Endothelial cell of umbilical vein (primary cell): Measurements from ENCODE around the gene RIMS4. TPM values are rescaled to one million over a fixed set of nuclear protein-coding genes. Genes with fewer than 3 reads are reported as not detected.
A peak's percentile ranks its signal among the peaks of the same experiment; 100 is the strongest.

Experiments used
- BruUV-seq: library from RNA; stranded (reverse); fragments of 400-500 nt; replicated peaks from 2 replicates; lab custom pipeline; 2021; lab: Mats Ljungman, UMichigan
- CTCF ChIA-PET: fragments of 300-600, 350-600 bp; sonication (Branson Sonifier 250); formaldehyde crosslinking; loops from one replicate; lab custom pipeline; 2021; ENCODE audit warnings: antibody characterized with exemption, inconsistent platforms; lab: Charles Lee
- POLR2A ChIA-PET: fragments of 300-600, 350-600 bp; sonication (Branson Sonifier 250); formaldehyde crosslinking; loops from one replicate; lab custom pipeline; 2021; ENCODE audit warnings: antibody characterized with exemption, inconsistent platforms; lab: Charles Lee
- DNase-seq: peaks from one replicate; pipeline ENCODE4 v3.0.0-alpha.2; 2011; ENCODE audit warnings: low read depth, low spot score
- FAIRE-seq: peaks from 2 replicates; lab custom pipeline; 2011; peaks lifted over from hg19 to GRCh38; lab: Jason Lieb, UNC
- H2AFZ ChIP-seq: 2 replicates; pipeline ENCODE4 v1.6.0; 2012; ENCODE audit warnings: low read depth, low read length, control low read depth, inconsistent platforms
- H3K27ac ChIP-seq: 2 replicates; pipeline ENCODE4 v1.5.1; 2011; ENCODE audit warnings: low read depth, mild to moderate bottlenecking, control low read depth, low read length, moderate library complexity; ENCODE audit not compliant: insufficient read depth
- H3K27me3 ChIP-seq, 2 experiments: 2 replicates each; pipeline versions ENCODE4 v1.6.0 to v1.6.1; 2011; ENCODE audit warnings: low read length in 2 of 2, mixed read lengths in 1 of 2; ENCODE audit not compliant: control insufficient read depth in 2 of 2, insufficient read depth in 2 of 2
- H3K36me3 ChIP-seq, 2 experiments: 2 replicates in 1 of 2; 3 replicates in 1 of 2; pipeline ENCODE4 v1.5.1; 2011; ENCODE audit warnings: low read length in 2 of 2, mild to moderate bottlenecking in 1 of 2, moderate library complexity in 1 of 2; ENCODE audit not compliant: control insufficient read depth in 2 of 2, insufficient read depth in 2 of 2; ENCODE audit errors: extremely low read depth in 1 of 2
- H3K4me1 ChIP-seq: 3 replicates; pipeline ENCODE4 v1.5.1; 2011; ENCODE audit warnings: mild to moderate bottlenecking, low read length; ENCODE audit not compliant: control insufficient read depth, insufficient read depth; ENCODE audit errors: extremely low read depth
- H3K4me2 ChIP-seq: 2 replicates; pipeline ENCODE4 v1.6.1; 2011; ENCODE audit warnings: low read length, control low read depth, mixed read lengths; ENCODE audit not compliant: insufficient read depth
- H3K4me3 ChIP-seq, 3 experiments: fragments of 200-600 bp in 1 of 3; sonication (generic), shearing (Covaris generic) in 1 of 3; replicated peaks in 1 of 3; 2 replicates each; pipeline ENCODE4 v1.5.1; 2011 to 2016; ENCODE audit warnings: control low read depth in 3 of 3, low read length in 3 of 3, mild to moderate bottlenecking in 2 of 3, inconsistent platforms in 1 of 3, low read depth in 1 of 3, moderate library complexity in 1 of 3; ENCODE audit not compliant: insufficient read depth in 1 of 3
- H3K79me2 ChIP-seq: 2 replicates; pipeline ENCODE4 v1.6.0; 2012; ENCODE audit warnings: low read length, inconsistent platforms; ENCODE audit not compliant: control insufficient read depth, insufficient read depth
- H3K9ac ChIP-seq: replicated peaks from 2 replicates; pipeline ENCODE3; 2011; ENCODE audit warnings: low read length, control low read depth; ENCODE audit not compliant: insufficient read depth; ENCODE audit errors: extremely low read depth
- H3K9me1 ChIP-seq: replicated peaks from 3 replicates; pipeline ENCODE4 v1.6.0; 2011; ENCODE audit warnings: mild to moderate bottlenecking, low read length; ENCODE audit not compliant: control insufficient read depth, insufficient read depth; ENCODE audit errors: extremely low read depth
- H3K9me3 ChIP-seq: replicated peaks from 2 replicates; pipeline ENCODE4 v1.5.1; 2012; ENCODE audit warnings: low read length, inconsistent platforms; ENCODE audit not compliant: control insufficient read depth, insufficient read depth
- H4K20me1 ChIP-seq: replicated peaks from 2 replicates; pipeline ENCODE3; 2011; ENCODE audit warnings: mild to moderate bottlenecking, low read length; ENCODE audit not compliant: control insufficient read depth, insufficient read depth; ENCODE audit errors: extremely low read depth
- CTCF ChIP-seq, 2 donors: IDR thresholded peaks; 1 replicate in 1 of 2; 2 replicates in 1 of 2; pipeline ENCODE4 v1.5.1; 2011; ENCODE audit warnings: low read length in 2 of 2, mild to moderate bottlenecking in 2 of 2, moderate library complexity in 2 of 2, control low read depth in 1 of 2, inconsistent platforms in 1 of 2, low read depth in 1 of 2; ENCODE audit not compliant: insufficient read depth in 1 of 2; ENCODE audit errors: extremely low read depth in 1 of 2
- EZH2 ChIP-seq: IDR thresholded peaks from 2 replicates; pipeline ENCODE4 v1.6.1; 2012; ENCODE audit warnings: borderline replicate concordance, low read depth, mild to moderate bottlenecking, moderate library complexity, low read length, inconsistent platforms; ENCODE audit not compliant: severe bottlenecking
- FOS ChIP-seq: IDR thresholded peaks from 2 replicates; pipeline ENCODE4 v1.6.1; 2011; ENCODE audit warnings: mild to moderate bottlenecking, low read length, moderate library complexity, borderline replicate concordance; ENCODE audit not compliant: insufficient read depth
- GATA2 ChIP-seq: IDR thresholded peaks from 2 replicates; pipeline ENCODE4 v1.7.0; 2011; ENCODE audit warnings: low read depth, mild to moderate bottlenecking, moderate library complexity, mixed read lengths, low read length; ENCODE audit not compliant: insufficient read length, insufficient read depth
- JUN ChIP-seq: IDR thresholded peaks from 2 replicates; pipeline ENCODE4 v1.6.1; 2011; ENCODE audit warnings: borderline replicate concordance, low read depth; ENCODE audit not compliant: insufficient read length, insufficient read depth
- MAX ChIP-seq: IDR thresholded peaks from 2 replicates; pipeline ENCODE4 v1.6.1; 2011; ENCODE audit not compliant: insufficient read depth, insufficient read length
- MYC ChIP-seq: IDR thresholded peaks from one replicate; pipeline ENCODE4 v1.6.1; 2011; ENCODE audit warnings: mild to moderate bottlenecking, low read depth, low read length
- POLR2A ChIP-seq: IDR thresholded peaks from 2 replicates; pipeline ENCODE4 v1.6.1; 2012; ENCODE audit warnings: low read depth, mild to moderate bottlenecking, control low read depth, low read length
- POLR2AphosphoS5 ChIP-seq: IDR thresholded peaks from 2 replicates; pipeline ENCODE4 v1.6.1; 2012; ENCODE audit warnings: low read depth, mild to moderate bottlenecking, control low read depth, low read length, moderate library complexity; ENCODE audit not compliant: insufficient read depth
- dilution Hi-C: fragments of 300-500 bp; cut with MboI; formaldehyde crosslinking; loops from one replicate; pipeline ENCODE4 v1.15.0; 2019; ENCODE audit warnings: low sequenced_read_pairs; ENCODE audit not compliant: extremely low pct_ligation_motif_present
- intact Hi-C: fragments of 100-400 bp; cut with micrococcal nuclease; formaldehyde crosslinking; loops from one replicate; pipeline ENCODE4 v1.10.0; 2022
- polyA plus RNA-seq, 4 experiments: library from polyadenylated mRNA; depleted of rRNA in 3 of 4; stranded (reverse) in 3 of 4; unstranded in 1 of 4; fragments of >200 nt; gene quantifications; 2 replicates each; pipeline versions ENCODE4 v1.2.1 to v1.2.3, GENCODE V29; 2011 to 2012; ENCODE audit warnings: missing spikeins in 1 of 4
- total RNA-seq: library from RNA; stranded (reverse); gene quantifications from 2 replicates; pipeline ENCODE4 v1.2.3, GENCODE V29; 2021

RIMS4 gene
- total and polyA plus RNA-seq, 2 donors (not counting 3 experiments of a cell fraction or from before 2014, with no cell fraction given) = not detected

- H3K36me3 ChIP-seq = no peaks in the 10 kb centered on the region
- no peak overlapping the region for H3K27ac ChIP-seq
- no peak overlapping the region for H3K4me2 ChIP-seq
- DNase-seq (peak; percentile 72), FAIRE-seq (peak; percentile 95)
- intact Hi-C loops = loop anchor here (10.0 kb wide), 2 partner anchors 204 to 264 kb away; partner anchors contain the start of gene TTPAL
- H3K9me1 ChIP-seq = no peaks in the 10 kb centered on the region
- H2AFZ ChIP-seq = no peak overlapping the region
- H3K79me2 ChIP-seq = no peaks in the 10 kb centered on the region
- no TSS peak for BruUV-seq
- no peak overlapping the region for H3K4me3 ChIP-seq
- TF ChIP-seq MAX (peak; percentile 79), MYC (no peak), GATA2 (no peak), POLR2AphosphoS5 (no peak), JUN (no peak)
- ChIA-PET POLR2A (no interaction called here), CTCF (interaction anchor here (0.7 to 2.8 kb wide), 4 partner anchors 8 to 355 kb away, joined by 3 to 20 read pairs (median 4); no protein-coding TSS in a partner anchor)
- H3K9ac ChIP-seq = no peak overlapping the region
- dilution Hi-C loops = no loop called here
- H3K9me3 ChIP-seq = no peaks in the 10 kb centered on the region
- H4K20me1 ChIP-seq = no peaks in the 10 kb centered on the region
- no peaks in the 10 kb centered on the region for H3K4me1 ChIP-seq
- H3K27me3 ChIP-seq = peaks cover 0 to 11% of the 10 kb centered on the region in 2 experiments
Measured at GRCh38 chr20:44738813-44739477, 71.4 kb downstream of the RIMS4 start.

GRCh38 chr20:44737116-44737515, 73.2 kb downstream of the RIMS4 start:
- Histone ChIP-seq H3K4me2 (no peak overlapping the region), H3K9me1 (no peaks in the 10 kb centered on the region), H3K9me3 (no peaks in the 10 kb centered on the region), H3K27me3 (peaks cover 0 to 4% of the 10 kb centered on the region in 2 experiments), H3K4me3 (no peak overlapping the region), H4K20me1 (no peaks in the 10 kb centered on the region), H3K79me2 (no peaks in the 10 kb centered on the region), H3K4me1 (no peaks in the 10 kb centered on the region), H2AFZ (no peak overlapping the region), H3K9ac (no peak overlapping the region), H3K36me3 (no peaks in the 10 kb centered on the region), H3K27ac (no peak overlapping the region)
- FAIRE-seq (no peak), DNase-seq (no peak)
- ChIA-PET POLR2A (no interaction called here), CTCF (interaction anchor here (1.2 to 2.8 kb wide), 4 partner anchors 11 to 353 kb away, joined by 3 to 20 read pairs (median 3); no protein-coding TSS in a partner anchor)
- BruUV-seq = no TSS peak
- intact Hi-C loops (loop anchor here (10.0 kb wide), 2 partner anchors 202 to 262 kb away; partner anchors contain the start of gene TTPAL), dilution Hi-C loops (no loop called here)
- TF ChIP-seq GATA2 (no peak), EZH2 (no peak), FOS (no peak), JUN (no peak), MAX (no peak), POLR2A (no peak), POLR2AphosphoS5 (no peak), CTCF (IDR thresholded peaks at IDR 0.05; ENCODE audit: extremely low read depth in 1 of 2, insufficient read depth in 1 of 2, low read depth in 1 of 2, low read length in 2 of 2) (no peak), MYC (no peak)
